HG02798 (cell line): Measurements from ENCODE around the gene ADGRA1.
"Not testable (repeated sequence)": the region's sequence is repeated elsewhere in the genome, so short reads cannot be mapped to it uniquely, and the experiment has no call there.

Experiments used
- ATAC-seq: cut with Tn5 transposase; IDR thresholded peaks from one replicate; pipeline ENCODE4 v1.9.1; 2021; ENCODE audit warnings: mild to moderate bottlenecking; ENCODE audit not compliant: unreplicated experiment, poor library complexity

ADGRA1 gene

GRCh38 chr10:133170092-133170491 is 82.4 kb downstream of the ADGRA1 start:
- no peak for ATAC-seq

- no peak for ATAC-seq
Observed at GRCh38 chr10:133173860-133174640, 86.3 kb downstream of the ADGRA1 start.

- no peak for ATAC-seq
Observed at GRCh38 chr10:133174689-133175263, 87.1 kb downstream of the ADGRA1 start.

DNA sequence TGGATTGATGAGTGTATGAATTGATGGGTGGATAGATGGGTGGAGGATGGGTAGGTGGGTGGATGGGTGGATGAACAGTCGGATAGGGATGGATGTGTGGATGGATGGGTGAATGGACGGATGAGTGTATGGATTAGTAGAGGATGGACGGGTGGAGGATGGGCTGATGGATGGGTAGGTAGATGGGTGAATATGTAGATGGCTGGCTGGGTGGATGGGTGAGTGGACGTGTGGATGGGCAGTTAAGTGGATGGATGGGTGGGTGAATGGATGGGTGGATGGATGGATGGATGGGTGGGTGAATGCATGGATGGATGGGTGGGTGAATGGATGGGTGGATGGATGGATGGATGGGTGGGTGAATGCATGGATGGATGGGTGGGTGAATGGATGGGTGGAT is 87.9 kb downstream of the ADGRA1 start:
- ATAC-seq, result not testable (repeated sequence)

- no peak for ATAC-seq
Observed at GRCh38 chr10:133176546-133176945, 88.8 kb downstream of the ADGRA1 start.

DNA sequence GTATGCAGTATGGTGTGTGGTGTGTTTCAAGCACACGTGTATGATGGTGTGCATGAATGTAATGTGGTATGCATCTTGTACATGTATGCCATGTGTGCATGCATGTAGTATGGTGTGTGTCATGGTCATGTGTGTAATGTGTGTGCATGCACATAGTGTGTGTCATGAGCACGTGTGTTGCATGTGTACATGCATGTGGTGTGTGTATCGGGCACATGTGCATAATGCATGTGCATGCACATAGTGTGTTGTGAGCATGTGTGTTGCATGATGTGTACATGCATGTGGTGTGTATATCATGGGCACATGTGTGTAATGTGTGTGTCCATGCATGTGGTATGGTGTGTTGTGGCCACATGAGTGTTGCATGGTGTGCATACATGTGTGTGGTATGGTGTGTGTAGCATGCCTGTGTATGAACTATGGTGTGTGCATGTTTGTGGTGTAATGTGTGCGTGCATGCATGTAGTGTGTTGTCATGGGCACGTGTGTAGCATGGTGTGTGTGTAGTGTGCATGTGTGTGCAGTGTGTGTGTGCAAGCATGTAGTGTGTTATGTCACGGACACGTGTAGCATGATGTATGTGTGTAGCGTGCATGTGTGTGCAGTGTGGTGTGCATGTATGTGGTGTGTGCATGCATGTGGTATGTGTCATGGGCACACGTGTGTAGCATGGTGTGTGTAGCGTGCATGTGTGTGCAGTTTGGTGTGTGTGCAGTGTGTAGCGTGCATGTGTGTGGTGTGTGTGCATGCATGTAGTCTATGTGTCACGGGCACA is 89.8 kb downstream of the ADGRA1 start:
- ATAC-seq, result no peak

GRCh38 chr10:133178357-133179127 is 90.8 kb downstream of the ADGRA1 start:
- ATAC-seq, result no peak

DNA sequence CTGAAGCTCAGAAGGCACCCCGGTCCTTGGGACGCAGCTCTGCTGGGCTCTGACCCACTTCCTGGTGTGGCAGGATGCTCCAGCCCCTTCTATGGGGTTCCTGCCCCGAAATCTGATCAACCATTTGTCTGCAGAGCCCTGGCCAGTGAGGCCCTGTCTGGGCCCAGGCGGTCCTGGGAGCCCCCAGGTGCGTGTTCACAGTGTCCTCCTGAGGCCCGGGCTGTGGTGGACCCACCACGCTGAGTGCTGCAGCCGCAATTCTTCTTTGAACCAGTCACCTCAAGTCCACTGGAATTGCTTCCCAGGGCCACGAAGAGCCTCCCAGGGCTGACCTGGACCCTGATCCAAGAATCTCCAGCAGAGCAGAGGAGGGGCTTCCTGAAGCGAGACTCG is 91.4 kb downstream of the ADGRA1 start:
- ATAC-seq, result no peak

DNA sequence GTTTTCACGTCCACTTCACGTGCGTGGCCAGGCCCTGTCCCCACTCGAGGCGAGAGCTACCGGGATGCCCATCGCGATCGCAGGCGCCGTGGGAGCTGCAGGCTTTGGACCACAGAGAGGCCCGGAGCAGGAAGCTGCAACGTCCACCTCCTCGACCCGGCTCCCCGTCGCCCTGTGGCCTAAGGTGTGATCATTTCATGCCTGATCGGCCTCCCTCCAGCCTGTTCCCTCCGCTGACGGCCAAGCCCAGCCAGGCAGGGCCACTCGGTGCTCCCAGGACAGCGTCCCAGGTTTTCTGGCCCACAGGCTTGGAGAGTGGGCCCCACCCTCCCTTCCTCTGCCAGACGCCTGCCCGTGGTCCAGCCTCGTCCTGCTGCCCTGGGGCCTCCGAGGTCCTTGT is 91.9 kb downstream of the ADGRA1 start:
- ATAC-seq, result no peak

GRCh38 chr10:133180192-133180964 is 92.7 kb downstream of the ADGRA1 start:
- ATAC-seq, result no peak

- ATAC-seq, result no peak
Observed at GRCh38 chr10:133180965-133181639, 93.4 kb downstream of the ADGRA1 start.
